ENCODE measurements around the gene P2RY6.
A peak's percentile ranks its signal among the peaks of the same experiment; 100 is the strongest.

P2RY6 gene

GRCh38 chr11:73299751-73300150, 27.6 kb downstream of the P2RY6 start:
- DNase-seq, result no peak

GRCh38 chr11:73306069-73306841, 34.1 kb downstream of the P2RY6 start:
- no peak for DNase-seq

GRCh38 chr11:73306977-73307322, 34.8 kb downstream of the P2RY6 start:
- no peak for DNase-seq

GRCh38 chr11:73307323-73308002, 35.3 kb downstream of the P2RY6 start:
- peak; percentile 70 to 92 (median 84) for DNase-seq

- DNase-seq, result peak in 1 of 4 experiments; percentile 46
Observed at GRCh38 chr11:73308003-73308960, 36.1 kb downstream of the P2RY6 start, which contains the start of gene ARHGEF17. TSS of gene ARHGEF17 (plus strand) at chr11:73308276. CDS start at chr11:73308639, 363 bp downstream.

GRCh38 chr11:73308961-73309919, 37.1 kb downstream of the P2RY6 start:
- DNase-seq, result no peak

- DNase-seq, result no peak
Observed at GRCh38 chr11:73310076-73310475, 37.9 kb downstream of the P2RY6 start.

- no peak for DNase-seq
Observed at GRCh38 chr11:73310661-73311393, 38.7 kb downstream of the P2RY6 start.

GRCh38 chr11:73311394-73311869, 39.3 kb downstream of the P2RY6 start:
- DNase-seq, result no peak

- no peak for DNase-seq
Observed at GRCh38 chr11:73312036-73312435, 39.9 kb downstream of the P2RY6 start.

- no peak for DNase-seq
Observed at GRCh38 chr11:73312851-73313327, 40.8 kb downstream of the P2RY6 start.

- DNase-seq, result no peak
Observed at GRCh38 chr11:73313652-73314051, 41.5 kb downstream of the P2RY6 start.

- DNase-seq, result no peak
Observed at GRCh38 chr11:73314117-73314961, 42.2 kb downstream of the P2RY6 start.

GRCh38 chr11:73315293-73316020, 43.3 kb downstream of the P2RY6 start:
- no peak for DNase-seq

GRCh38 chr11:73316422-73316821, 44.3 kb downstream of the P2RY6 start:
- DNase-seq, result no peak

GRCh38 chr11:73317373-73317772, 45.2 kb downstream of the P2RY6 start:
- DNase-seq, result no peak

GRCh38 chr11:73317803-73318202, 45.7 kb downstream of the P2RY6 start:
- DNase-seq, result no peak

- DNase-seq, result no peak
Observed at GRCh38 chr11:73318501-73319011, 46.4 kb downstream of the P2RY6 start.

Measured in activated naive CD4-positive, alpha-beta T cell (primary cell).